Esophagus (tissue), 2 donors: ENCODE data around the gene PMS2. TPM values are rescaled to one million over a fixed set of nuclear protein-coding genes. Genes with fewer than 3 reads are reported as not detected.
"Not testable (repeated sequence)": the region's sequence is repeated elsewhere in the genome, so short reads cannot be mapped to it uniquely, and the experiment has no call there.

Experiments
- H3K27ac ChIP-seq, 2 donors: one replicate each; pipeline ENCODE4 v1.5.1; 2013; ENCODE audit warnings: low read depth in 2 of 2, mild to moderate bottlenecking in 2 of 2, inconsistent platforms in 1 of 2, low read length in 1 of 2, moderate library complexity in 1 of 2
- H3K27me3 ChIP-seq, 2 donors: one replicate each; pipeline ENCODE4 v1.6.1; 2013; ENCODE audit warnings: low read length in 2 of 2, control low read depth in 1 of 2, mild to moderate bottlenecking in 1 of 2; ENCODE audit not compliant: insufficient read depth in 2 of 2, control insufficient read depth in 1 of 2
- H3K36me3 ChIP-seq, 2 donors: one replicate each; pipeline ENCODE4 v1.6.1; 2013; ENCODE audit warnings: low read length in 1 of 2; ENCODE audit not compliant: control insufficient read depth in 2 of 2, insufficient read depth in 2 of 2
- H3K4me1 ChIP-seq, 2 donors: one replicate each; pipeline ENCODE4 v1.6.1; 2013; ENCODE audit warnings: low read length in 1 of 2; ENCODE audit not compliant: control insufficient read depth in 2 of 2, insufficient read depth in 2 of 2
- H3K4me3 ChIP-seq, 2 donors: one replicate each; pipeline ENCODE4 v1.5.1; 2013; ENCODE audit warnings: low read length in 2 of 2, mild to moderate bottlenecking in 2 of 2, low read depth in 1 of 2, moderate library complexity in 1 of 2
- H3K9me3 ChIP-seq, 2 donors: one replicate each; pipeline ENCODE4 v1.6.1; 2013; ENCODE audit warnings: mild to moderate bottlenecking in 2 of 2, low read depth in 1 of 2, low read length in 1 of 2, moderate library complexity in 1 of 2; ENCODE audit not compliant: control insufficient read depth in 2 of 2, insufficient read depth in 1 of 2
- WGBS, 2 donors: extraction: QIAGEN DNeasy Blood & Tissue Kit; methylation state at CpG; one replicate each; pipeline ENCODE4 v1.1.7; 2013; 5-methylcytosine and 5-hydroxymethylcytosine counted together
- polyA plus RNA-seq, 2 donors: library from polyadenylated mRNA; stranded (reverse); fragments of 200-250 nt; gene quantifications; one replicate each; pipeline ENCODE4 v1.2.3, GENCODE V29; 2013
- donor health status: healthy with polysubstance abuse.
- donor health status: Bipolar disorder and iron deficiency.

PMS2 gene
- polyA plus RNA-seq, 2 donors = 3.3 to 5.6 TPM

DNA sequence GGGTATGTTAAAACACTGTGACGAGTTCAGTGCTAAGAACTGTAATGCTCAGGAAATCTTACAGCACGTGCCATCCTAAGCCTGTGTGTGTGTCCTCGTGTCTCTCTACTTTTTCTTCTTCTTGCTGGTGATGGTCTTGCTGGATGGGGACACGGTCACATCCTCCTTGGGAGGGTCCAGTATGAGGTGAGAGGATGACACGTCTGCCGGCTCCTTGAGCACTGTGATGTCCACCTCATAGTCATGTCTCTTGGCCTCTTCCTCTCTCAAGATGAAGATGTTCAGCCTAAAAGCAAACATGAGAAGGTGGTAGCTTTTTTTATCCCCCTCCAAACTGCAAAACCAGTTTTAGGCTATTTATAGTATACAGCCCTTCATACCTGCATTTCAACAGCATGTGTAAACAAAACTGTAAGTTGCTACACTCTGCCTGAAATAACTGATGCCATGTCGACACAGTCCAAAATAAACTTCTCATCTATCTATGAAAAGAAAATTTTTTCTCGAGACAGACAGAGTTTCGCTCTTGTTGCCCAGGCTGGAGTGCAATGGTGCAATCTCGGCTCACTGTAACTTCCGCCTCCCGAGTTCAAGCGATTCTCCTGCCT, 82.5 kb downstream of the PMS2 start:
- H3K4me1 ChIP-seq, H3K27ac ChIP-seq, H3K36me3 ChIP-seq, H3K27me3 ChIP-seq, H3K9me3 ChIP-seq, H3K4me3 ChIP-seq: not testable (repeated sequence)
- WGBS, 2 donors = 83% methylated on average over 2 of the region's 13 CpGs; no CpG with 5 or more reads in 1 of the 2 donors

DNA sequence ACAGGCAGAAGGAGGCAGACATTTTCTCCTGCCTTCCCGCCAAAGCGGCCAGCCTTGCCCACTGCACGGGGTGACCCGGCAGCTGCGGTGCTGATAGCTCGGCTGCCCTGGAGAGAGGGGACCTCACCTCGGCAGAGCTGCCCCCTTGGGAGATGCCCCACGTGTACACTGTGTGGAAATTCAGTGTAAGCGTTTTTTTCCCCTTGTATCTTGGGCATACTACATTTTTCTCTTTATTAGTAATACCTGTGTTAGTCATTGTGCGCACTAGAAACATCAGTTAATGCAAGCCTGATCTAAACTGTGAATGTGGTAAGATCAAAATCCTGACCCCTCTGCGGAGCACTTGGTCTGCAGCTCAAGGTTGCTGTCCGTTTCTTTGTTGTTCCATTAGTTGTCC, 84.2 kb downstream of the PMS2 start:
- not testable (repeated sequence) for H3K36me3 ChIP-seq, H3K27ac ChIP-seq, H3K27me3 ChIP-seq, H3K4me3 ChIP-seq, H3K4me1 ChIP-seq, H3K9me3 ChIP-seq
- WGBS, 2 donors = no CpG with 5 or more reads among the region's 12 CpGs

DNA sequence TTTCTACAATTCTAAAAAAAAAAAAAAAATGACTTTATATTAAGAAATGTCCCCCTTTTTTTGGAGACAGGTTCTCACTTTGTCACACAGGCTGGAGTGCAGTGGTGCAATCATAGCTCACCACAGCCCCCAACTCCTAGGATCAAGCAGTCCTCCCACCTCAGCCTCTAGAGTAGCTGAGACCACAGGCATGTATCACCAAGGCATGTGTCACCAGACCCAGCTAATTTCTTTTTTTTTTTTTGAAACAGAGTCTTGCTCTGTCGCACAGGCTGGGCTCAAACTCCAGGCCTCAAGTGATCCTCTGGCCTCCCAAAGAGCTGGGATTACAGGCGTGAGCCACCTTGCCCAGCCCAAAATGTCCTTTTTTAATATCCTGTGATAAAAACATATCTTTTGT, 84.7 kb downstream of the PMS2 start:
- H3K27me3 ChIP-seq, H3K9me3 ChIP-seq, H3K27ac ChIP-seq, H3K4me1 ChIP-seq, H3K36me3 ChIP-seq, H3K4me3 ChIP-seq: not testable (repeated sequence)
- 100% methylated on average over 1 of the region's 2 CpGs; no CpG with 5 or more reads in 1 of the 2 donors for WGBS, 2 donors

Other genes starting within 250 kb of the PMS2 start
- gene RNF216, start 227.4 kb downstream of the PMS2 start, polyA plus RNA-seq = 1 to 10 TPM; 6.0 to 7.7 TPM
- under 1 TPM; 0.07 to 0.39 TPM for gene OCM, start 128.3 kb downstream of the PMS2 start, polyA plus RNA-seq
- 10 to 100 TPM; 46.6 to 47.2 TPM for gene CCZ1, start 110.3 kb downstream of the PMS2 start, polyA plus RNA-seq
- under 1 TPM; 0.04 to 0.08 TPM for gene RSPH10B, start 38.4 kb downstream of the PMS2 start, polyA plus RNA-seq
- 10 to 100 TPM; 15.6 to 38.1 TPM for gene AIMP2, start 223 bp upstream of the PMS2 start, polyA plus RNA-seq
- gene ANKRD61, start 22.3 kb upstream of the PMS2 start, polyA plus RNA-seq = under 1 TPM in 1 of 2 donors, not detected in 1; 0.04 TPM
- gene EIF2AK1, start 50.1 kb upstream of the PMS2 start, polyA plus RNA-seq = 10 to 100 TPM; 30.8 to 32.0 TPM
- gene USP42, start 95.9 kb upstream of the PMS2 start, polyA plus RNA-seq = 1 to 10 TPM; 2.2 to 2.5 TPM